HuH-7.5 (cell line): ENCODE results near the gene CAPN9.

Experiments
- DNase-seq: peaks from one replicate; pipeline ENCODE4 v3.0.0; 2011; ENCODE audit warnings: low spot score

The CAPN9 gene

GRCh38 chr1:230851291-230851691, 104.1 kb downstream of the CAPN9 start:
- no peak for DNase-seq
